GM12878 (cell line): ENCODE measurements around the gene MCC. TPM values are rescaled to one million over a fixed set of nuclear protein-coding genes. Genes with fewer than 3 reads are reported as not detected.

Experiments
- ATAC-seq: fragments of 200-7000 bp; cut with Tn5 transposase; 3 replicates; pipeline ENCODE4 v1.9.1; 2020; ENCODE audit warnings: mild to moderate bottlenecking, moderate library complexity
- BruUV-seq: library from RNA; stranded (reverse); fragments of 400-500 nt; replicated peaks from 2 replicates; lab custom pipeline; 2021; lab: Mats Ljungman, UMichigan
- CTCF ChIA-PET: fragments of 300-600 bp; sonication (Branson Sonifier 250); formaldehyde crosslinking; extraction: SDS; loops from one replicate; lab custom pipeline; 2021; ENCODE audit warnings: inconsistent platforms; lab: Yijun Ruan, JAX
- POLR2A ChIA-PET: fragments of 350-600 bp; formaldehyde crosslinking; extraction: SDS; loops from one replicate; lab custom pipeline; 2021; ENCODE audit warnings: inconsistent platforms; lab: Charles Lee
- RAD21 ChIA-PET: fragments of 300-600 bp; sonication (Branson Sonifier 250); formaldehyde crosslinking; loops from one replicate; lab custom pipeline; 2023; ENCODE audit warnings: antibody characterized with exemption; ENCODE audit not compliant: unreplicated experiment; lab: Charles Lee
- SMC1A ChIA-PET: fragments of 300-600 bp; sonication (Branson Sonifier 250); formaldehyde crosslinking; loops from one replicate; lab custom pipeline; 2023; ENCODE audit not compliant: unreplicated experiment, uncharacterized antibody; lab: Charles Lee
- DNase-seq: peaks from one replicate; pipeline ENCODE4 v3.0.0-alpha.2; 2011; ENCODE audit warnings: low read depth, low spot score
- FAIRE-seq: peaks from 3 replicates; lab custom pipeline; 2011; peaks lifted over from hg19 to GRCh38; lab: Jason Lieb, UNC
- H2AFZ ChIP-seq: 2 replicates; pipeline ENCODE4 v1.6.0; 2011; ENCODE audit warnings: low read depth, low read length, control low read depth; ENCODE audit not compliant: control insufficient read depth
- H3K27ac ChIP-seq: 2 replicates; pipeline ENCODE4 v1.5.1; 2011; ENCODE audit warnings: control low read depth; ENCODE audit not compliant: control insufficient read depth, insufficient read depth
- H3K27me3 ChIP-seq, 2 experiments: replicated peaks in 1 of 2; 2 replicates each; pipeline versions ENCODE4 v1.6.0 to v1.6.1; 2011; ENCODE audit warnings: low read length in 1 of 2; ENCODE audit not compliant: control insufficient read depth in 2 of 2, insufficient read depth in 2 of 2
- H3K36me3 ChIP-seq, 2 experiments: 2 replicates each; pipeline ENCODE4 v1.5.1; 2011; ENCODE audit warnings: low read length in 1 of 2; ENCODE audit not compliant: control insufficient read depth in 2 of 2, insufficient read depth in 2 of 2
- H3K4me1 ChIP-seq: 2 replicates; pipeline ENCODE4 v1.6.1; 2011; ENCODE audit warnings: mild to moderate bottlenecking, low read length, moderate library complexity, mixed read lengths; ENCODE audit not compliant: control insufficient read depth, insufficient read depth
- H3K4me2 ChIP-seq: 2 replicates; pipeline ENCODE4 v1.6.0; 2011; ENCODE audit warnings: control low read depth; ENCODE audit not compliant: control insufficient read depth, insufficient read depth
- H3K4me3 ChIP-seq: fragments of 200-600 bp; sonication (generic); 2 replicates; pipeline ENCODE4 v1.5.1; 2016
- H3K79me2 ChIP-seq: 2 replicates; pipeline ENCODE4 v1.6.0; 2011; ENCODE audit warnings: low read length; ENCODE audit not compliant: control insufficient read depth, insufficient read depth
- H3K9ac ChIP-seq: 2 replicates; pipeline ENCODE4 v1.8.0; 2011; ENCODE audit warnings: low read length, control low read depth, mixed read lengths; ENCODE audit not compliant: control insufficient read depth, insufficient read depth
- H3K9me3 ChIP-seq: replicated peaks from 3 replicates; pipeline ENCODE4 v1.5.1; 2011; ENCODE audit warnings: mild to moderate bottlenecking, low read length; ENCODE audit not compliant: control insufficient read depth, insufficient read depth
- H4K20me1 ChIP-seq: 2 replicates; pipeline ENCODE4 v1.6.0; 2011; ENCODE audit not compliant: control insufficient read depth, insufficient read depth
- BRCA1 ChIP-seq: IDR thresholded peaks from 2 replicates; pipeline ENCODE4 v1.6.1; 2011; ENCODE audit warnings: low read depth, low read length, improper control_type of control experiment
- DPF2 ChIP-seq: fragments of 450-650 bp; IDR thresholded peaks from 2 replicates; pipeline ENCODE4 v1.6.1; 2017; ENCODE audit warnings: mild to moderate bottlenecking
- EED ChIP-seq: sonication (generic); IDR thresholded peaks from 2 replicates; pipeline ENCODE4 v1.6.1; 2016; ENCODE audit warnings: antibody characterized with exemption, low read depth
- FOXK2 ChIP-seq: fragments of 450-650 bp; IDR thresholded peaks from 2 replicates; pipeline ENCODE4 v1.6.1; 2017; ENCODE audit warnings: mild to moderate bottlenecking, moderate library complexity
- IRF4 ChIP-seq: IDR thresholded peaks from 2 replicates; pipeline ENCODE4 v1.6.1; 2011; ENCODE audit warnings: low read depth, low read length
- MEF2A ChIP-seq: IDR thresholded peaks from 2 replicates; pipeline ENCODE4 v1.6.1; 2011; ENCODE audit warnings: low read depth, mild to moderate bottlenecking, low read length, moderate library complexity; ENCODE audit not compliant: insufficient read depth
- NBN ChIP-seq: fragments of 450-650 bp; IDR thresholded peaks from 2 replicates; pipeline ENCODE4 v1.6.1; 2016
- SKIL ChIP-seq: fragments of 450-650 bp; IDR thresholded peaks from 2 replicates; pipeline ENCODE4 v1.6.1; 2017; ENCODE audit warnings: mild to moderate bottlenecking, low read depth, inconsistent platforms; ENCODE audit not compliant: poor library complexity, severe bottlenecking
- SREBF1 ChIP-seq: IDR thresholded peaks from 2 replicates; pipeline ENCODE4 v1.6.1; 2012; ENCODE audit warnings: mild to moderate bottlenecking, low read length
- ZBTB33 ChIP-seq: fragments of 450-650 bp; IDR thresholded peaks from 2 replicates; pipeline ENCODE4 v1.6.1; 2017; ENCODE audit warnings: mild to moderate bottlenecking
- WGBS: methylation state at CpG from one replicate; pipeline ENCODE4 v1.1.6; 2016; ENCODE audit warnings: low lambda C conversion rate; ENCODE audit not compliant: insufficient replicate concordance, insufficient coverage; ENCODE audit errors: missing lambda C conversion rate; 5-methylcytosine and 5-hydroxymethylcytosine counted together
- in situ Hi-C: fragments of 300-500 bp; cut with MboI; formaldehyde crosslinking; loops from 9 replicates; pipeline ENCODE4 v1.14.3; 2018; ENCODE audit warnings: mixed read lengths
- intact Hi-C: fragments of 100-400 bp; cut with micrococcal nuclease; formaldehyde crosslinking; loops from one replicate; pipeline ENCODE4 v1.14.2; 2022; ENCODE audit not compliant: unreplicated experiment
- polyA plus RNA-seq, 11 experiments: library from polyadenylated mRNA; depleted of rRNA in 4 of 11; unstranded in 6 of 11; stranded (reverse) in 5 of 11; fragments of >200 nt; fragmentation: Nextera tagmentation in 4 of 11; fragmentation: Illumina TruSeq in 1 of 11; extraction: Ambion mirVana in 4 of 11; extraction: Trizol in 1 of 11; gene quantifications; 1 replicate in 1 of 11; 2 replicates in 10 of 11; pipeline versions ENCODE4 v1.2.1 to v1.2.3, GENCODE V29; 2011 to 2016; ENCODE audit warnings: inconsistent platforms in 2 of 11, missing spikeins in 2 of 11, low read depth in 1 of 11
- total RNA-seq, 4 experiments: library from RNA; depleted of rRNA in 3 of 4; stranded (reverse); fragments of >200 nt in 3 of 4; fragmentation: Illumina TruSeq in 1 of 4; extraction: Trizol in 1 of 4; gene quantifications; 2 replicates each; pipeline versions ENCODE4 v1.2.1 to v1.2.3, GENCODE V29; 2013 to 2021
- TF ChIP-seq, protein P1 (sequence below): fragments of 450-650 bp; formaldehyde crosslinking; IDR thresholded peaks from 2 replicates; pipeline ENCODE4 v1.4.0; 2020; ENCODE audit warnings: mild to moderate bottlenecking, moderate library complexity
- TF ChIP-seq, protein P2 (sequence below): fragments of 450-650 bp; IDR thresholded peaks from 2 replicates; pipeline ENCODE4 v1.6.1; 2017; ENCODE audit warnings: mild to moderate bottlenecking, moderate library complexity

The MCC gene
- total and polyA plus RNA-seq, 10 of the 15 experiments (the other 5 are each of a cell fraction or from before 2014, with no cell fraction given), result 0.03 to 0.86 (median 0.16) TPM

- TF ChIP-seq, protein P1, sequence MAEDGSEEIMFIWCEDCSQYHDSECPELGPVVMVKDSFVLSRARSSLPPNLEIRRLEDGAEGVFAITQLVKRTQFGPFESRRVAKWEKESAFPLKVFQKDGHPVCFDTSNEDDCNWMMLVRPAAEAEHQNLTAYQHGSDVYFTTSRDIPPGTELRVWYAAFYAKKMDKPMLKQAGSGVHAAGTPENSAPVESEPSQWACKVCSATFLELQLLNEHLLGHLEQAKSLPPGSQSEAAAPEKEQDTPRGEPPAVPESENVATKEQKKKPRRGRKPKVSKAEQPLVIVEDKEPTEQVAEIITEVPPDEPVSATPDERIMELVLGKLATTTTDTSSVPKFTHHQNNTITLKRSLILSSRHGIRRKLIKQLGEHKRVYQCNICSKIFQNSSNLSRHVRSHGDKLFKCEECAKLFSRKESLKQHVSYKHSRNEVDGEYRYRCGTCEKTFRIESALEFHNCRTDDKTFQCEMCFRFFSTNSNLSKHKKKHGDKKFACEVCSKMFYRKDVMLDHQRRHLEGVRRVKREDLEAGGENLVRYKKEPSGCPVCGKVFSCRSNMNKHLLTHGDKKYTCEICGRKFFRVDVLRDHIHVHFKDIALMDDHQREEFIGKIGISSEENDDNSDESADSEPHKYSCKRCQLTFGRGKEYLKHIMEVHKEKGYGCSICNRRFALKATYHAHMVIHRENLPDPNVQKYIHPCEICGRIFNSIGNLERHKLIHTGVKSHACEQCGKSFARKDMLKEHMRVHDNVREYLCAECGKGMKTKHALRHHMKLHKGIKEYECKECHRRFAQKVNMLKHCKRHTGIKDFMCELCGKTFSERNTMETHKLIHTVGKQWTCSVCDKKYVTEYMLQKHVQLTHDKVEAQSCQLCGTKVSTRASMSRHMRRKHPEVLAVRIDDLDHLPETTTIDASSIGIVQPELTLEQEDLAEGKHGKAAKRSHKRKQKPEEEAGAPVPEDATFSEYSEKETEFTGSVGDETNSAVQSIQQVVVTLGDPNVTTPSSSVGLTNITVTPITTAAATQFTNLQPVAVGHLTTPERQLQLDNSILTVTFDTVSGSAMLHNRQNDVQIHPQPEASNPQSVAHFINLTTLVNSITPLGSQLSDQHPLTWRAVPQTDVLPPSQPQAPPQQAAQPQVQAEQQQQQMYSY (CRISPR knock-in tag), result no peak
- TF ChIP-seq IRF4 (no peak), SKIL (no peak), FOXK2 (no peak), BRCA1 (no peak)
Measured at GRCh38 chr5:113127021-113127420, 361.2 kb downstream of the MCC start (continued).

DNA sequence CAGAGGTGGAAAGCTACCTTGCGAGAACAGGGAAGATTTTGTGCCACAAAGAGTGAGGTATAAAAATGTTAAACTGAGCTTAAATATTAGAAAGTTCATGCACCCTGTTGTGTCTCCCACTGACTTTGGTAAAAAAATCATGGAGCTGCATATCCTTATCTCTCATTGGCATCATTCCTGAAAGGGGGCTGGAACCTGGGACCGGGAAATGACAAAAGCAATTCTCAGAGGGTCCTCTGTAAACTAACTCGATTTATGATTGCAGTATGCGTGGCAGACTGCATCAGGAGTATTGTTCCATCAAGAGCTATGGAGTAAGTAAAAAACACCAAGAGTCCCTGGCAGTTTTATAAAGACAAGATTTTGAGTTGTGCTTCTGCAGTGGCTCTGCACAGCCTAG lies 362.9 kb downstream of the MCC start:
- intact Hi-C loops, result no loop called here
- no peak for TF ChIP-seq BRCA1
- TF ChIP-seq DPF2, result no peak
- no peak for TF ChIP-seq SREBF1
- no peak for TF ChIP-seq NBN
- TF ChIP-seq EED, result no peak
- TF ChIP-seq, protein P2, sequence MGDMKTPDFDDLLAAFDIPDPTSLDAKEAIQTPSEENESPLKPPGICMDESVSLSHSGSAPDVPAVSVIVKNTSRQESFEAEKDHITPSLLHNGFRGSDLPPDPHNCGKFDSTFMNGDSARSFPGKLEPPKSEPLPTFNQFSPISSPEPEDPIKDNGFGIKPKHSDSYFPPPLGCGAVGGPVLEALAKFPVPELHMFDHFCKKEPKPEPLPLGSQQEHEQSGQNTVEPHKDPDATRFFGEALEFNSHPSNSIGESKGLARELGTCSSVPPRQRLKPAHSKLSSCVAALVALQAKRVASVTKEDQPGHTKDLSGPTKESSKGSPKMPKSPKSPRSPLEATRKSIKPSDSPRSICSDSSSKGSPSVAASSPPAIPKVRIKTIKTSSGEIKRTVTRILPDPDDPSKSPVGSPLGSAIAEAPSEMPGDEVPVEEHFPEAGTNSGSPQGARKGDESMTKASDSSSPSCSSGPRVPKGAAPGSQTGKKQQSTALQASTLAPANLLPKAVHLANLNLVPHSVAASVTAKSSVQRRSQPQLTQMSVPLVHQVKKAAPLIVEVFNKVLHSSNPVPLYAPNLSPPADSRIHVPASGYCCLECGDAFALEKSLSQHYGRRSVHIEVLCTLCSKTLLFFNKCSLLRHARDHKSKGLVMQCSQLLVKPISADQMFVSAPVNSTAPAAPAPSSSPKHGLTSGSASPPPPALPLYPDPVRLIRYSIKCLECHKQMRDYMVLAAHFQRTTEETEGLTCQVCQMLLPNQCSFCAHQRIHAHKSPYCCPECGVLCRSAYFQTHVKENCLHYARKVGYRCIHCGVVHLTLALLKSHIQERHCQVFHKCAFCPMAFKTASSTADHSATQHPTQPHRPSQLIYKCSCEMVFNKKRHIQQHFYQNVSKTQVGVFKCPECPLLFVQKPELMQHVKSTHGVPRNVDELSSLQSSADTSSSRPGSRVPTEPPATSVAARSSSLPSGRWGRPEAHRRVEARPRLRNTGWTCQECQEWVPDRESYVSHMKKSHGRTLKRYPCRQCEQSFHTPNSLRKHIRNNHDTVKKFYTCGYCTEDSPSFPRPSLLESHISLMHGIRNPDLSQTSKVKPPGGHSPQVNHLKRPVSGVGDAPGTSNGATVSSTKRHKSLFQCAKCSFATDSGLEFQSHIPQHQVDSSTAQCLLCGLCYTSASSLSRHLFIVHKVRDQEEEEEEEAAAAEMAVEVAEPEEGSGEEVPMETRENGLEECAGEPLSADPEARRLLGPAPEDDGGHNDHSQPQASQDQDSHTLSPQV, result no peak
- no peak for TF ChIP-seq ZBTB33
- TF ChIP-seq MEF2A, result no peak

More for the DNA sequence above, 362.9 kb downstream of the MCC start:
- Histone ChIP-seq H3K27ac (no peak overlapping the region), H4K20me1 (no peaks in the 10 kb centered on the region), H3K4me2 (no peak overlapping the region), H3K27me3 (peaks cover 0 to 5% of the 10 kb centered on the region in 2 experiments; a peak in 1 of 4 replicates), H2AFZ (no peak overlapping the region), H3K9ac (no peak overlapping the region), H3K36me3 (no peaks in the 10 kb centered on the region), H3K9me3 (no peaks in the 10 kb centered on the region), H3K79me2 (no peaks in the 10 kb centered on the region), H3K4me1 (no peaks in the 10 kb centered on the region), H3K4me3 (no peak overlapping the region)
- ChIA-PET CTCF (interaction anchor here (0.8 kb wide), 1 partner anchor 41 kb away, joined by 3 read pairs; no protein-coding TSS in a partner anchor), POLR2A (no interaction called here), SMC1A (no interaction called here), RAD21 (interaction anchor here (0.8 kb wide), 1 partner anchor 8 kb away, joined by 3 read pairs; no protein-coding TSS in a partner anchor)
- 31% methylated on average over 4 of the region's 4 CpGs for WGBS
- in situ Hi-C loops, result no loop called here
- no peak for ATAC-seq
- no peak for FAIRE-seq
- BruUV-seq, result no TSS peak
- no peak for DNase-seq
